GM23338 (cell line): ENCODE results near the gene CAMK1. TPM values are rescaled to one million over a fixed set of nuclear protein-coding genes. Genes with fewer than 3 reads are reported as not detected.

ENCODE experiments used
- ATAC-seq: fragments of 200-7000 bp; cut with Tn5 transposase; 3 replicates; pipeline ENCODE4 v1.9.1; 2020
- DNase-seq: peaks from one replicate; pipeline ENCODE4 v3.0.0-alpha.2; 2015; ENCODE audit warnings: low spot score
- H2AFZ ChIP-seq: fragments of 200-600 bp; sonication (generic); 2 replicates; pipeline ENCODE4 v1.8.0; 2016; ENCODE audit warnings: antibody characterized with exemption, mild to moderate bottlenecking, moderate library complexity
- H3F3A ChIP-seq: fragments of 200-600 bp; sonication (generic); replicated peaks from 2 replicates; pipeline ENCODE4 v1.8.0; 2017; ENCODE audit warnings: antibody characterized with exemption, mixed run types, low read depth
- H3K27ac ChIP-seq: fragments of 200-600 bp; sonication (generic); 2 replicates; pipeline ENCODE4 v1.6.1; 2016; ENCODE audit warnings: low read depth
- H3K27me3 ChIP-seq: fragments of 200-600 bp; sonication (generic); 2 replicates; pipeline ENCODE4 v1.8.0; 2016; ENCODE audit warnings: mild to moderate bottlenecking, mixed run types, moderate library complexity; ENCODE audit not compliant: insufficient read depth
- H3K36me3 ChIP-seq: fragments of 200-600 bp; sonication (generic); 2 replicates; pipeline ENCODE4 v1.8.0; 2016; ENCODE audit warnings: mild to moderate bottlenecking; ENCODE audit not compliant: insufficient read depth
- H3K4me1 ChIP-seq: fragments of 200-600 bp; sonication (generic); 2 replicates; pipeline ENCODE4 v1.8.0; 2016; ENCODE audit warnings: mild to moderate bottlenecking, moderate library complexity; ENCODE audit not compliant: insufficient read depth
- H3K4me2 ChIP-seq: fragments of 200-600 bp; sonication (generic); 2 replicates; pipeline ENCODE4 v1.7.1; 2017; ENCODE audit warnings: mixed run types
- H3K4me3 ChIP-seq: fragments of 200-600 bp; sonication (generic); 2 replicates; pipeline ENCODE4 v1.6.1; 2016; ENCODE audit warnings: mixed run types
- H3K79me2 ChIP-seq: fragments of 200-600 bp; sonication (generic); replicated peaks from 2 replicates; pipeline ENCODE4 v1.8.0; 2017; ENCODE audit warnings: mild to moderate bottlenecking; ENCODE audit not compliant: insufficient read depth
- H3K9me2 ChIP-seq: fragments of 200-600 bp; sonication (generic); 2 replicates; pipeline ENCODE4 v1.8.0; 2017; ENCODE audit not compliant: insufficient read depth
- H4K20me1 ChIP-seq: fragments of 200-600 bp; sonication (generic); replicated peaks from 2 replicates; pipeline ENCODE4 v1.8.0; 2017; ENCODE audit warnings: mild to moderate bottlenecking; ENCODE audit not compliant: insufficient read depth
- H3K27ac Mint-ChIP-seq: 2 replicates; pipeline ENCODE4 v1.8.0; 2020; ENCODE audit warnings: inconsistent platforms, mild to moderate bottlenecking, moderate library complexity, mixed read lengths
- H3K27me3 Mint-ChIP-seq: 3 replicates; pipeline ENCODE4 v1.8.0; 2022; ENCODE audit warnings: low read depth, mild to moderate bottlenecking, moderate library complexity, mixed read lengths, inconsistent platforms; ENCODE audit not compliant: insufficient read depth, poor library complexity
- H3K36me3 Mint-ChIP-seq: 3 replicates; pipeline ENCODE4 v1.8.0; 2021; ENCODE audit warnings: low read depth, mild to moderate bottlenecking, inconsistent platforms, moderate library complexity, mixed read lengths
- H3K4me1 Mint-ChIP-seq: 3 replicates; pipeline ENCODE4 v1.8.0; 2020; ENCODE audit warnings: mild to moderate bottlenecking, inconsistent platforms, mixed read lengths
- H3K4me3 Mint-ChIP-seq: 3 replicates; pipeline ENCODE4 v1.8.0; 2021; ENCODE audit warnings: moderate library complexity, mild to moderate bottlenecking, inconsistent platforms, mixed read lengths
- H3K9me3 Mint-ChIP-seq: 3 replicates; pipeline ENCODE4 v1.8.0; 2020; ENCODE audit warnings: moderate library complexity, mild to moderate bottlenecking, inconsistent platforms, mixed read lengths
- CREB1 ChIP-seq: fragments of 250-450 bp; sonication (Bioruptor Pico); IDR thresholded peaks from 2 replicates; pipeline ENCODE4 v1.5.0; 2020; ENCODE audit warnings: low read depth, mild to moderate bottlenecking, moderate library complexity
- EZH2 ChIP-seq: fragments of 200-600 bp; sonication (generic); IDR thresholded peaks from one replicate; pipeline ENCODE4 v1.8.0; 2017; ENCODE audit warnings: antibody characterized with exemption, mild to moderate bottlenecking, low read depth; ENCODE audit not compliant: unreplicated experiment
- EZH2phosphoT487 ChIP-seq: fragments of 200-600 bp; sonication (generic); IDR thresholded peaks from one replicate; pipeline ENCODE4 v1.8.1; 2018; ENCODE audit warnings: antibody characterized with exemption; ENCODE audit not compliant: unreplicated experiment
- JUNB ChIP-seq: IDR thresholded peaks from one replicate; pipeline ENCODE4 v1.6.1; 2016; ENCODE audit warnings: antibody characterized with exemption; ENCODE audit not compliant: unreplicated experiment
- NANOG ChIP-seq: IDR thresholded peaks from 2 replicates; pipeline ENCODE4 v1.6.1; 2016; ENCODE audit warnings: antibody characterized with exemption, borderline replicate concordance
- POLR2AphosphoS5 ChIP-seq: IDR thresholded peaks from 2 replicates; pipeline ENCODE4 v1.6.1; 2016; ENCODE audit warnings: antibody characterized with exemption, low read depth
- REST ChIP-seq: IDR thresholded peaks from one replicate; pipeline ENCODE4 v1.6.1; 2018; ENCODE audit warnings: antibody characterized with exemption; ENCODE audit not compliant: unreplicated experiment
- STAT1 ChIP-seq: IDR thresholded peaks from one replicate; pipeline ENCODE4 v1.6.1; 2016; ENCODE audit warnings: antibody characterized with exemption; ENCODE audit not compliant: unreplicated experiment
- ZNF114 ChIP-seq: fragments of 250-450 bp; sonication (Bioruptor Pico); IDR thresholded peaks from 2 replicates; pipeline ENCODE4 v1.5.0; 2020; ENCODE audit warnings: mild to moderate bottlenecking, moderate library complexity
- ZNF331 ChIP-seq: fragments of 250-450 bp; sonication (Bioruptor Pico); IDR thresholded peaks from 2 replicates; pipeline ENCODE4 v1.5.0; 2020; ENCODE audit warnings: low read depth, mild to moderate bottlenecking, moderate library complexity
- ZNF462 ChIP-seq: fragments of 250-450 bp; sonication (Bioruptor Pico); IDR thresholded peaks from 2 replicates; pipeline ENCODE4 v1.5.0; 2020; ENCODE audit warnings: mild to moderate bottlenecking, moderate library complexity
- polyA plus RNA-seq: library from polyadenylated mRNA; unstranded; fragments of >200 nt; fragmentation: Nextera tagmentation; extraction: Ambion mirVana; gene quantifications from 2 replicates; pipeline ENCODE4 v1.2.1, GENCODE V29; 2016
- total RNA-seq: library from RNA; depleted of rRNA; stranded (reverse); fragments of >200 nt; shearing (Covaris generic); gene quantifications from 2 replicates; pipeline ENCODE4 v1.2.3, GENCODE V29; 2014
- TF ChIP-seq, protein P1 (sequence below): IDR thresholded peaks from 2 replicates; pipeline ENCODE4 v1.6.1; 2016; ENCODE audit warnings: antibody characterized with exemption
- TF ChIP-seq, protein P2 (sequence below), 2 experiments: fragments of 200-600 bp in 1 of 2; sonication (generic) in 1 of 2; conservative IDR thresholded peaks; 2 replicates each; pipeline versions ENCODE4 v1.5.1 to v1.6.1; 2016 to 2017; ENCODE audit warnings: antibody characterized with exemption in 2 of 2, low read depth in 2 of 2, mild to moderate bottlenecking in 2 of 2, moderate library complexity in 1 of 2

The CAMK1 gene
- total and polyA plus RNA-seq, 2 experiments from 2014 or later = 4.4 TPM

GRCh38 chr3:9757427-9757826 lies 12.3 kb downstream of the CAMK1 start:
- no peaks in the 10 kb centered on the region for H3K4me1 Mint-ChIP-seq
- Histone ChIP-seq H2AFZ (no peak overlapping the region), H3K27me3 (no peaks in the 10 kb centered on the region), H3K79me2 (no peaks in the 10 kb centered on the region), H3K36me3 (no peaks in the 10 kb centered on the region; the same call in 1 of the 2 replicates), H3K4me2 (no peak overlapping the region), H4K20me1 (no peaks in the 10 kb centered on the region; the same call in 1 of the 2 replicates), H3F3A (no peaks in the 10 kb centered on the region), H3K4me3 (no peak overlapping the region), H3K4me1 (no peaks in the 10 kb centered on the region), H3K27ac (no peak overlapping the region), H3K9me2 (no peaks in the 10 kb centered on the region)
- ATAC-seq = no peak
- H3K4me3 Mint-ChIP-seq = no peak overlapping the region
- no peak for DNase-seq
- H3K9me3 Mint-ChIP-seq = no peaks in the 10 kb centered on the region
- H3K36me3 Mint-ChIP-seq = peaks cover 50% of the 10 kb centered on the region
- peaks cover 6% of the 10 kb centered on the region for H3K27me3 Mint-ChIP-seq
- no peak overlapping the region for H3K27ac Mint-ChIP-seq
- TF ChIP-seq ZNF114 (CRISPR knock-in tag) (no peak), EZH2 (no peak), EZH2phosphoT487 (no peak), CREB1 (no peak), JUNB (no peak), ZNF331 (CRISPR knock-in tag) (no peak), NANOG (no peak), STAT1 (no peak), REST (no peak), POLR2AphosphoS5 (no peak), ZNF462 (CRISPR knock-in tag) (no peak)
- TF ChIP-seq, protein P1, sequence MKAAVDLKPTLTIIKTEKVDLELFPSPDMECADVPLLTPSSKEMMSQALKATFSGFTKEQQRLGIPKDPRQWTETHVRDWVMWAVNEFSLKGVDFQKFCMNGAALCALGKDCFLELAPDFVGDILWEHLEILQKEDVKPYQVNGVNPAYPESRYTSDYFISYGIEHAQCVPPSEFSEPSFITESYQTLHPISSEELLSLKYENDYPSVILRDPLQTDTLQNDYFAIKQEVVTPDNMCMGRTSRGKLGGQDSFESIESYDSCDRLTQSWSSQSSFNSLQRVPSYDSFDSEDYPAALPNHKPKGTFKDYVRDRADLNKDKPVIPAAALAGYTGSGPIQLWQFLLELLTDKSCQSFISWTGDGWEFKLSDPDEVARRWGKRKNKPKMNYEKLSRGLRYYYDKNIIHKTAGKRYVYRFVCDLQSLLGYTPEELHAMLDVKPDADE = no peak
- TF ChIP-seq, protein P2, sequence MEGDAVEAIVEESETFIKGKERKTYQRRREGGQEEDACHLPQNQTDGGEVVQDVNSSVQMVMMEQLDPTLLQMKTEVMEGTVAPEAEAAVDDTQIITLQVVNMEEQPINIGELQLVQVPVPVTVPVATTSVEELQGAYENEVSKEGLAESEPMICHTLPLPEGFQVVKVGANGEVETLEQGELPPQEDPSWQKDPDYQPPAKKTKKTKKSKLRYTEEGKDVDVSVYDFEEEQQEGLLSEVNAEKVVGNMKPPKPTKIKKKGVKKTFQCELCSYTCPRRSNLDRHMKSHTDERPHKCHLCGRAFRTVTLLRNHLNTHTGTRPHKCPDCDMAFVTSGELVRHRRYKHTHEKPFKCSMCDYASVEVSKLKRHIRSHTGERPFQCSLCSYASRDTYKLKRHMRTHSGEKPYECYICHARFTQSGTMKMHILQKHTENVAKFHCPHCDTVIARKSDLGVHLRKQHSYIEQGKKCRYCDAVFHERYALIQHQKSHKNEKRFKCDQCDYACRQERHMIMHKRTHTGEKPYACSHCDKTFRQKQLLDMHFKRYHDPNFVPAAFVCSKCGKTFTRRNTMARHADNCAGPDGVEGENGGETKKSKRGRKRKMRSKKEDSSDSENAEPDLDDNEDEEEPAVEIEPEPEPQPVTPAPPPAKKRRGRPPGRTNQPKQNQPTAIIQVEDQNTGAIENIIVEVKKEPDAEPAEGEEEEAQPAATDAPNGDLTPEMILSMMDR (conservative IDR thresholded peaks at IDR 0.05; ENCODE audit: low read depth in 2 of 2) = no peak
